Stimulated activated CD8-positive, alpha-beta memory T cell treated with anti-CD3 and anti-CD28 coated beads, Interleukin-15, amount 100 ng/mL, for 48 hours (primary cell): ENCODE results near the gene EXD1.
"Not testable (repeated sequence)": the region's sequence is repeated elsewhere in the genome, so short reads cannot be mapped to it uniquely, and the experiment has no call there.

Experiments used
- DNase-seq, 2 donors: peaks; one replicate each; pipeline ENCODE4 v3.0.0-alpha.2; 2020; ENCODE audit warnings: low read depth in 2 of 2

The EXD1 gene, protein sequence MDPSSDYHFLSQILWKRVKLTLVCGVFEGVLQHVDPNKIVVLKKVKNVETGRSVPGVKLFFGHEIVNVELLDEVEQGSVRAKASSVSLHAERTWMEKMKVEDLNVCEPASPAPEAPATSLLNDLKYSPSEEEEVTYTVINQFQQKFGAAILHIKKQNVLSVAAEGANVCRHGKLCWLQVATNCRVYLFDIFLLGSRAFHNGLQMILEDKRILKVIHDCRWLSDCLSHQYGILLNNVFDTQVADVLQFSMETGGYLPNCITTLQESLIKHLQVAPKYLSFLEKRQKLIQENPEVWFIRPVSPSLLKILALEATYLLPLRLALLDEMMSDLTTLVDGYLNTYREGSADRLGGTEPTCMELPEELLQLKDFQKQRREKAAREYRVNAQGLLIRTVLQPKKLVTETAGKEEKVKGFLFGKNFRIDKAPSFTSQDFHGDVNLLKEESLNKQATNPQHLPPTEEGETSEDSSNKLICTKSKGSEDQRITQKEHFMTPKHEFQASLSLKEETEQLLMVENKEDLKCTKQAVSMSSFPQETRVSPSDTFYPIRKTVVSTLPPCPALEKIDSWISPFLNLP

DNA sequence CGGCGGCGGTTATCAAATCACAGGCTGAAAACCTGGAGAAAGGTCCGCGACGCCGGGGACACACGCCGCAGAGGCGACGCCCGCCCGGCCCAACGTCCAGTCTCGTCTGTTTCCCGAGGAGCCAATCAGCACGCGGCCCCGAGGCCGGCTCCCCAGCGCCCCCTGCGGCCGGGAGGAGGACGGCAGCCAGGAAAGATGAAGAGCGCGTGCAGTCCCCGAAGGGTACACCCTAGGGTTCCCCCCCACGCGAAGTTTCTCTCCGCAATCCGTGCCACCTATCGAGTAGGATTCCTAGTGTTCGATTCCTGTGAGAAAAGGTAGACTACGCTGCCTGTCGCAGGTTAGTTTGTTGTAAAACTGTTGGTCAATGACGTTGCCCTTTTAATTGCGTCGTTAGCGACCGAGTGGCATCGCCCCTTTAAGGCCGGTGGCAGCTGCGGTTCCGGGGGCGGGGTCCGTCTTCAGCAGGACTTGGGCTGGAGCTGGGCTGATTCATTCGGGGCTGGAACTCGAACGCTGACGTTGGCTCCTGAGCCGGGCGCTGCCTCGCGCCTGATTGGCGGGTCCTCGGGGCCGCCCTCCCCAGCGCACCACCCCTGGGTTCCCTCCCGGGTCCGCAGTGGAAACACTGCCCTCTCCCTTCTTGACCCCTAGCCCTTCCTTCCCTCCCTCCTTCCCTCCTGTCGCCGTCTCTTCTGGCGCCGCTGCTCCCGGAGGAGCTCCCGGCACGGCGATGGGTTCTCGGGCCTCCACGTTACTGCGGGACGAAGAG is at the start of gene EXD1, which contains the start of gene CHP1:
EXD1 (minus strand) TSS at position 108 of the 772 bp plus-strand sequence. CDS start 4,182 bp downstream, outside the sequence.
CHP1 (plus strand) TSS at position 619 of the 772 bp plus-strand sequence; CDS start at position 734, 115 bp downstream.
- peak; percentile 97 to 98 for DNase-seq

DNA sequence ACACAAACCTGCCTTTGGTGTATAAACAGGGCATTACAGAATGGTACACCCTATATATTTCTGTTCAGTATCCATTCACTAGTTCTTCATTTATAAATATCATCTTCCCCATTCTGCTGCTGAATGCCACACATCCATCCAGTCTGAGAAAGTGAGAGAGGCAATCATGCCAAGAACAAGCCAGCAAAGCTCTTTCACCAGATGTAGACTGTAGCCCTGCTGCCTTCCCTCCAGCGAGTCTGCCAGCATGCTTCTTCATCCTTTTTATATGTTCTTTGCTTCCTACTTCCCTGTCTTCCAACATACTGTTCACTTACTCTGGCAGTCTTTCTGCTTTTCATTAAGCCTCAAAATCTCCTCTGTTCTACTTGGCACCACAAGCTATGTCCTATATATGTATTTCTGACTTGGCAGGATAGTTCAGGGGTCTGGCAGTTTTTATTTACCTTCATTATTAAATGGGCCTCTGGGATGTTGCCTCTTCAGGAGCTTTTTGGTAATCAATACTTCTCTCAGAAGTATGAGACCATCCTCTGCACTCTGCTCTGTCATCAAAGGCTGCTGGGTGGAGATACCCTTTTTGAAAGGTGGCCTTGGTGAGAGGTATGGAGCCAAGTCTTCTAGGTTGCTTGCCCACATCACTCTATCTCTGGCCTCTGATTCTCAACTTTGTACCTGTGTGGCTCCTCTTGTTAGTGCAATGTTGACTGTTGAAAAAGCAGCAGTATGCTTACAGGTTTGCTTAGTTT is 49.2 kb upstream of the EXD1 start:
- DNase-seq, result no peak

DNA sequence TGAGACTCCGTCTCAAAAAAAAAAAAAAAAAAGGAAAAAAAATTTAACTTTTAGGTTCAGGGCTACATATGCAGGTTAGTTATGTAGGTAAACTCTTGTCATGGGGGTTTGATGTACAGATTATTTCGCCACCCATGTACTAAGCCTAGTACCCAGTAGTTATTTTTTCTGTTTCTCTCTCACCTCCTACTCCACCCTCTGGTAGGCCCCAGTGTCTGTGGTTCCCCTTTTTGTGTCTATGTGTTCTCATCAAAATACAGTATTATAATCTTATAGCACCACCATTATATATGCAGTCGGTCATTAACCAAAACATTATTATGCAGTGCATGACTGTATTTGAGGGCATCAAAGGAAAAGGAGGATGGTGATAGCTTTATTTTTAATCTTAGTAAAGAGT is 47.8 kb upstream of the EXD1 start:
- no peak for DNase-seq

DNA sequence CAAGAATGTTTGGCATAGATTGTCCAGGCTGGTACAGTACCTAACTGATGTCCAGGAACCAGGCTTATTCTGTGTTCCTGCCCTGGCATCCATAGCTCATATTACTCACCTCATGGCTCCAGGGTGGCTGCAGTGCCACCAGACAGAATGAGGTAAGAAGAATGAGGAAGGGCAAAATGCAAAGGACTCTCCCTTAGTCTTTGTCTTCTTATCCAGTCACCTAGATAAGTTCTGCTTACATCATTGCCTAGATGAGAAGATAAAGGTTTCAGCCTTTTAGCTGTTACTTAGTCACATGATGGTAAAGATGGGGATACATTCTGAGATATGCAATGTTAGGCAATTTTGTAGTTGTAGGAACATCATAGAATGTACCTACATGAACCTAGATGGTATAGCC is 46.3 kb upstream of the EXD1 start:
- no peak for DNase-seq

DNA sequence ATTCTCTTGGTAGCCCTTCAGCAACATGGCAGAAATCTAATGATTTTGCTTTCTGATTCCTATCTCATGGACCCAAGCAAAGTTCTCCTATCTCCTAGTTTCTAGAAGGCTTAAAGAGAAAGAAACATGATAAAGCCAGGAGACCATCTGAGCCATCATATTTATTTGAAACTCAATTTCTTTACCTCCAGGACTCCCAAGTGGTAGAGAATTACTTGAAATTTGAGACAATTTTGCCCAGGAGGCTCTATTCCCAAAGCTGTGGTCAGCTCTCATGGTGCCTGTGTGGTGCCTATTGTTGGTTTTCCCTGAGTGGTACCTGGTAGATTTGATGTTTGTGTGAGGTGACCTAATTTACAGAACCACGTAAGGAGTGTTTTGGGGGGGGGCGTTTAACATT is 39.3 kb upstream of the EXD1 start:
- no peak for DNase-seq

DNA sequence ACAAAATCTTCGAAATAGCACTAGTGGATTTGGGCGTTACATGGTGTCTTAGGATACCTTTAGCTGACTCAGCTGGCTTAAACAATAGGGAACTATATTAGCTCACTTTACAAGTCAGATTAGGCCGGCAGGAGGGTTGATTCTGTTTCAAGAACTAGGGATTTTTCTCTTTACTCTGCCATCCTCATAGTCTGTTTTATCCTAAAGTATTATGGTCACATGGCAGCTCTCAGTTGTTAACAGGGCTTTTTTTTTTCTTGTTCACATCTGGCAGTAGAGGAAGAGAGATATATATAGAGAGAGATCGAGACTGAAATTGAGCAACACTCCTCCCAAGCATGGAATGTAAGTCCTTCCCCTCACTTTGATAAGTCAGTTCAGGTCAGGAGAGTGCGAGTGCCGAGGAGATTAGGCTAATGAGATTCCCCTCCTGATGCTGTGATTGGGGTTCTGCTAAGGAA is 33.4 kb upstream of the EXD1 start:
- DNase-seq, result no peak

DNA sequence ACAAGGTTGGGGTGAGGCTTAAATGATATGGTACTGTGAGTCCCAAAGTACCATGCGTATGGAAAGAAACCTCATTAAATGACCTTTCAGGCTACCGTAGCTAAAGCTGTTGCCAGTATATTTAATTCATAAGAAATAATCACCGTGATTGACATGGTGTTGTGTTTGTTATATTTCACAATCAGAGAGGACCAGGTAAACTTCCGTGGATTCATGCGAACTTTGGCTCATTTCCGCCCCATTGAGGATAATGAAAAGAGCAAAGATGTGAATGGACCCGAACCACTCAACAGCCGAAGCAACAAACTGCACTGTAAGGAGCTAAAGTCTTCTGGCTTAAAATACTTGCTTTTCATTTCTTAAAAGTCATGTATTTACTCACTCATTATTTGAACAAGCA is 32.0 kb upstream of the EXD1 start:
- no peak for DNase-seq

DNA sequence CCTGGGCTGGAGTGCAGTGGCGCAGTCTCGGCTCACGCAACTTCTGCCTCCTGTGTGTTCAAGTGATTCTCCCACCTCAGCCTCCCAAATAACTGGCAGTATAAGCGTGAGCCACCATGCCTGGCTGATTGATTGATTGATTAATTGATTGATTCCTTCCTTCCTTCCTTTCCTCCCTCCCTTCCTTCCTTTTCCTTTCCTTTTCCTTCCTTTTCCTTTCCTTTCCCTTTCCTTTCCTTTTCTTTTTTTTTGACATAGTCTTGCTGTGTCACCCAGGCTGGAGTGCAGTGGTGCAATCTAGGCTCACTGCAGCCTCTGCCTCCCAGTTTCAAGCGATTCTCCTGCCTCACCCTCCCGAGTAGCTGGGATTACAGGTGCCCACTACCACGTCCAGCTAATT is 30.4 kb upstream of the EXD1 start:
- not testable (repeated sequence) for DNase-seq

DNA sequence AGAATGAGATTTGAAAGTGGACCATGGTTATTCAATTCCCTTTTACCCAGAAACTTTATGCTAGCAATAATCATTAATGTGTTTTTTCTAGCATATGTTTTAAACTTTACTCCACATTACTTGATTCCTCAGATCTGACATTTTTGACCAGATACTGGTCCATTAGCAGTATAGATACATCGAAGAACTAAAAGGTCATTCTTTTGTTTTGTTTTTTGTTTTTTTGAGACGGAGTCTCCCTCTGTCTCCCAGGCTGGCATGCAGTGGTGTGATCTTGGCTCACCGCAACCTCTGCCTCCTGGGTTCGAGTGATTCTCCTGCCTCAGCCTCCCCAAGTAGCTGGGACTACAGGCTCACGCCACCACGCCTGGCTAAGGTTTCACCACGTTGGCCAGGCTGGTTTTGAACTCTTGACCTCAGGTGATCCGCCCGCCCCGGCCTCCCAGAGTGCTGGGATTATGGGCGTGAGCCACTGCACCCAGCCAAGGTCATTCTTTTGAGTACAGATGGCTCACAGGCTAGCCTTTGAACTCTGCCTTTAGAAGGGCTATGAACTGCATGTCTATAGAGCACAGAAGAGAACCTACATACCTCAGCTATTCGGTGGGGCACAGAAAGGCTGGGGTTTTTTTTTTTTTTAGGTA is 29.1 kb upstream of the EXD1 start:
- DNase-seq, result no peak

DNA sequence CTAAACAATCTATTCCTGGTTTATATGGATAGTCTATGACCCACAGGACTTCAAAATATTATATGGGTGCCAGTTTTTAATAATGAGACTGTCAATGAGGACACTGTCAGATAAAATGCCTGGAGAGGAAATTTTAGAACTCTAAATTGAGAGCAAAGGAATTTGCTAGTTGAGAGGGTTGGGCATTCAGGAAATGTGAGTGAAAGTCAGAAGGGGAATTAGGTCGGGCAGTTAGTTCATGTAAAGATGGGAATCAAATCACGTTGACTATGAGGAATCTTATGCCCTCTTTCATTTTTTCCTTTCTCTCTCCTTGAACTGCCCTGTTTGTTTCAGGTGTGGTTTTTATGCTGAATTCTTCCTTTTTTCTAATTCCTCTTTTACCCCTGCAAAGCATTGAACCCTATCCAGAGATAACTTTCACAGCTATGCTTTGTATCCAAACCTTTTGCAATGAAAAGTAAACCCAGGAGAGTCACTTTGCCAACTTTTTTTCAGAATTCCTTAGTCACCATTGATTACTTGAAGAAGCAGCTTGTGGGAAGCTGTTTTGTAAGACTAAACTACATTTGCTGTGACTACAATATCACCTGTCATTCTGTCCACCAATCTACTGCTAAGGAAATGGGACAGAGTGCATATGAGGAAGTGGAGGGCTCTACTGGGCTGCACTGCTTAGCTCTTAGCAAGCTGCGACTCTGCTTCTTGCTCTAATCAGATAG is 28.4 kb upstream of the EXD1 start:
- no peak for DNase-seq

DNA sequence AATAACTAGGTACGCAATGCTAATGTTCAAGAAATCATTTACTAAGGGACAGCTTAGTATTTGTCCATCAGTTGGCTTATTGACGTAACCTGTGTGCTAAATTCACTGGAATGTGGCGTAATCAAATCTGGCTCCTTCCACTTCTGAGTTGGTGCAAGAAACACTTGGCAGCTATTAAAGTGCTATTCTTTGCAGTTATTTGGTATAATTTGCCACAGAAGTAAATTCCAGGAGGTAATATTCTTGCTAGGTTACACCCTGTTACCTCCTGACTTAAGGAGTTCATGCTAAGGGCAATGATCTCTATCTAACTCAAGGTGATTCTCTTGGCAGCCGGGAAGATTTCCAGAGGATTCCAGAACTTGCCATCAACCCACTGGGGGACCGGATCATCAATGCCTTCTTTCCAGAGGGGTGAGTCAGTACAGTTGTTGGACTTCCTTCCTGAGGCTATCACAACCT is 26.1 kb upstream of the EXD1 start:
- no peak for DNase-seq

DNA sequence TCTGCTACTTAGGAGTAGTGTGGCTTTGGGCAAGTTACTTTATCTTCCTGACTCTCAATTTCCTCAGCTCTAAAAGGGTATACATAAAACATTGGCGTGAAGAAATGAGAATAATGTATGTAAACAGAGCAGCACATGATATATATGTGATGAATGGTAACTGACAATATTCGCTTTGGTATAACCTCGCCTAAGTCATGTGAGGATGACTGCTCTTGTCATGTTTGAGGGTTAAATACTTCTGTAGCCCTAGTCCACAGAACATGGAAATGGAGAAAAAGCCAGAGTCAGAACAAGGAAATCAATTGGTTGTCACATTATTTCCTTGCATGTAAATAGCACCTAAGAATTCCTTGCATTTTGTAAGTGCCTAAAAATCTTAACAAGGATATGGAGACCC is 25.5 kb upstream of the EXD1 start:
- no peak for DNase-seq

DNA sequence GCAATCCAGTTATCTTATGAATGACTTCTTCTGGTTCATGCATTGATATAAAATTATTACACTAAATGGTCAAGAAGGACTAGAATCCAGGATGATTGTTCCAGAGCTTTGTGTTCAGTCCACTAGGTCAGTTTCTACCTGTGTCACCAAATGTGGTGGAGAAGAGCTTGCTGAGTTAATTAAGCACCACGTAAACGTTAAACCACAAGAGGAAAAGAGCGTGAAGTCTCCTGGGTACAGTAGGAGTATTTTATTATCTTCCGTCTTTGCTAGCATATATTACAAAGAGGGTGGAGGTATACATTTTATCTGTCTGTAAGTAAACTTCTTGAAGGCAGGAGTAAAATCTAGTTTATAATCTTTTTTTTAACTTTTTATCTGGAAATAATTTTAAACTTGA is 24.0 kb upstream of the EXD1 start:
- no peak for DNase-seq

DNA sequence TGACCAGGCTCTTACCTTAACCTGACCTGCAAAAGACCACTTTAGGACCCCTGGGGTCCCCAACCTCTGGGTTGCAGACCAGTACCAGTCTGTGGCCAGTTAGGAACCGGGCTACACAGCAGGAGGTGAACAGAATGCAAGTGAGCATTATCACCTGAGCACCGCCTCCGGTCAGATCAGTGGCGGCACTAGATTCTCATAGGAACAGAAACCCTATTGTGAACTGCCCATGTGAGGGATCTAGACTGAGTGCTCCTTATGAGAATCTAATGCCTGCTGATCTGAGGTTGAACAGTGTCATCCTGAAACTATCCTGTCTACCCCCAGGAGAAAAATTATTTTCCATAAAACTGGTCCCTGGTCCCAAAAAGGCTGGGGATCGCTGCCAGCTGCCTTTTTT is 20.9 kb upstream of the EXD1 start:
- no peak for DNase-seq

DNA sequence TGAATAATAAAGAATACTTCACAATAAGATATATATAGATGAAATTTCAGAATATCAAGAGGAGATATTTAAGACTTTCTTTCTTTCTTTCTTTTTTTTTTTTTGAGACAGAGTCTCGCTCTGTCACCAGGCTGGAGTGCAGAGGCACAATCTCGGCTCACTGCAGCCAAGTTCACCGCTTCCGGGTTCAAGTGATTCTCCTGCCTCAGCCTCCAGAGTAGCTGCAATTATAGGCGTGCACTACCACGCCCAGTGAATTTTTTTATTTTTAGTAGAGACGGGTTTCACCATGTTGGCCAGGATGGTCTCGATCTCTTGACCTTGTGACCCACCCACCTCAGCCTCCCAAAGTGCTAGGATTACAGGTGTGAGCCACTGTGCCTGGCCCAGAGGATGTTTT is 20.2 kb upstream of the EXD1 start:
- not testable (repeated sequence) for DNase-seq

DNA sequence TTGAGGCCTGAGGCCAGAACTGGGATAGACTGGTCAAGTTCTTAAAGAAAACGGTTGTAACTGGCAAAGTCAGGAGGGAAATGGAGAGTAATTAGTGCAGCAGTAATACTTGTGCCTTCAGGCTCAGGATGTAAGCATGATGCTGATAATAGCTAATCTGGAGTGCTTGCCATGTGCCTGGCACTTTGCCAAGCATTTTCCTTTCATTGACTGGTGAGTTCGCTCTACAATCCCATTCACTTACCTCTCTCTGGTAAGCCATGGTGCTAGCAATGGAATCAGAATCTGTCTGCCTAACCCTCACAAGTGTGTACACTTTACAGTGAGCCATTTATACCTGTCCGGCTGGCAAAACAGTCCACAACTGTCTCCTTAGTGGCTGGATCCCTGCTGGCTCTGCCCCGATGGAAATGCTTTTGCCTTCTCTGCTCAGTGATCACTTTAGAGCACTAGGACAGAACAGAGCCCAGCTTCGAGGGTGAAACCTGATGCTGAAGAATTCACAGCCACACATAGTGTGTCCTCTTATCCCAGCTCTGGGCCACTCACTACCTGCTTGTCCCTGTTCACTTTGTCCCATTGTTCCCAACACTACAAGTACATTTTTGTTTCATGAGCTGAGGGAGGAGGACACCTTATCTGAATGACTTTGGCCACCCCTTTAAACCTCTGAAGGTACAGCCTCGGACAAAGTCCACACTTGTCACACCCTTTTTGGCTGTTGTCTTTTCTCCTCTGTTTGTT is 10.8 kb upstream of the EXD1 start:
- DNase-seq, result no peak

DNA sequence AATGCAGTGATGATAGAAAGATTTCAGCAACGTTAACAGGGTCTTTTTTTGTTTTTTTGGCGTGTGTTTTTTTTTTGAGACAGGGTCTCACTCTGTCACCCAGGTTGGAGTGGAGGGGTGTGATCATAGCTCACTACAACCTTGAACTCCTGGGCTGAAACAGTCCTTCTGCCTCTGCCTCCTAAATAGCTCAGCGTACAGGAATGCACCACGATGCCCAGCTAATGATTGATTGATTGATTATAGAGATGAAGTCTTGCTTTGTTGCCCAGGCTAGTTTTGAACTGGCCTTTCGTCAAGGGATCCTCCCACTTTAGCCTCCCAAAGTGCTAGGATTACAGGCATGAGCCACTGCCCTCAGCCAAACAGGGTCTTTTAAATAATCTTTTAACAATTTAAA is 7.5 kb upstream of the EXD1 start:
- no peak for DNase-seq

DNA sequence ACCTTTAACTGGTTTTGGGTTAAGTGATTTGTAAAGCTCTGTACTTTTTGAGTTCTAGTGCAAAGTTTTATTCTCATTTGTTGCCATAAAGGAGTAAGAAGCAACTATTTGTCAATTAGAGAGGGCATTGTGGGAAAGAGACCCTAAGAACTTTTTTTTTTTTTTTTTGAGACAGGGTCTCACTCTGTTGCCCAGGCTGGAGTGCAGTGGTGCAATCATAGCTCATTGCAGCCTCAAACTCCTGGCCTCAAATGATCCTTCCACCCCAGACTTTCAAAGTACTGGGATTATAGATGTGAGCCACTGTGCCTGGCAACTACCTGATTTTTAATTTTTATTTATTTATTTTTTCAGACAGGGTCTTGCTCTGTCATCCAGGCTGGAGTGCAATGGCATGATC is 5.4 kb upstream of the EXD1 start:
- no peak for DNase-seq

DNA sequence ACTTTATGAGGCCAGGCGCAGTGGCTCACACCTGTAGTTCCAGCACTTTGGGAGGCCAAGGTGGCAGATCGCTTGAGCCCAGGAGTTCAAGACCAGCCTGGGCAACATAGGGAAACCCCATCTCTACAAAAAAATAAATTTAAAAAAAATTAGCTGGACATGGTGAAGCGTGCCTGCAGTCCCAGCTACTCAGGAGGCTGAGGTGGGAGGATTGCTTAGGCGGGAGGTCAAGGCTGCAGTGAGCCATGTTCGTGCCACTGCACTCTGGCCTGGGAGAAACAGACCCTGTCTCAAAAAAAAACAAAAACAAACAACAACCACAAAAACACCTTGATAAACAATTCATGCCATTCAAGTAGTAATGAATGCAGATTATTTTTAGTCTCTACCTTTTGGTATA is 4.7 kb upstream of the EXD1 start:
- DNase-seq, result not testable (repeated sequence)

DNA sequence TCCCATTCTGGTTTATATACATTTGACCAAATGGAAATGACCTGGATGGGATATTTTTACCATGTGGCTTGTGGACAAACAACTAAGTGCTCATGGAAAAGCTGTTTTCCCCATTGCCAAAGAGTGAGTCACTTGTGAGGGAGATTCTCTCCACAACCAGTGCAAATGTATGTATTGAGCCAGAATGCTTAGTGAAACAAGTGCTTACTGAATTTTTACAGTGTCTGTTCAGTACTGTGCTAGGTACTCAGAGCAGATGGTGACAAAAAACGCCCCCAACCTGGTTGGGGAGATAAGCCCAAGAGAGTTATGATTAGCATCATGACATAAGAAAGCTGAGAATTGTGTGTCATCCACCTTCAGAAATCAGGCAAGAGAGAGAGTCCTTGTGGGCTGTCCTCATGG is 2.8 kb upstream of the EXD1 start:
- peak in 1 of 2 donors; percentile 3 for DNase-seq
